ENCODE data around the gene OPRL1.
"Not testable (repeated sequence)": the region's sequence is repeated elsewhere in the genome, so short reads cannot be mapped to it uniquely, and the experiment has no call there.

The OPRL1 gene

DNA sequence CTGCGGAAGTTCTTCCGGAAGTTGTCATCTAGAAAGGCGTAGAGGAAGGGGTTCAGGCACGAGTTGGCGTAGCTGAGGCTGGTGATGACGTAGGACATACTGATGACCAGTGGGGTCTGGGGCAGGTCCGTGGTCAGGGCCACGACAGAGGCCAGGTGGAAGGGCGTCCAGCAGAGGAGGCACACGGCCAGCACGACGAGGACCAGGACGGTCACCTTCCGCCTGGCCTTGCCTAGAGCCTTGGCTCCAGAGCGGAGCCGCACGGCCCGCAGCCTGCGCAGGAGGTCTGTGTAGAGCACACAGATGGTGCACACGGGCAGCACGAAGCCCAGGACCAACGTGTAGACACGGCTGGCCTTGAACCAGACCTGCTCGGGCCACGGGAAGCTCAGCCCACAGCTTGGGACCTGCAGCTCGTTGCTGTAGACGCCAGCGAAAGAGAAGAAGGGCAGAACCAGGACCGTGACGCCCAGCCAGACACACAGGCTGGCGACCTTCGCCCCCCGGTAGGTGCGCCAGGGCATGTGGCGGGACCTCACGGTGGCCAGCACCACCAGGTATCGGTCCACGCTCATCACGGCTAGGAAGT is 26.1 kb downstream of the OPRL1 start:
- DNase-seq: no peak

- no peak for DNase-seq
These were observed 26.6 kb downstream of the OPRL1 start for GRCh38 chr20:64106435-64106961.

DNA sequence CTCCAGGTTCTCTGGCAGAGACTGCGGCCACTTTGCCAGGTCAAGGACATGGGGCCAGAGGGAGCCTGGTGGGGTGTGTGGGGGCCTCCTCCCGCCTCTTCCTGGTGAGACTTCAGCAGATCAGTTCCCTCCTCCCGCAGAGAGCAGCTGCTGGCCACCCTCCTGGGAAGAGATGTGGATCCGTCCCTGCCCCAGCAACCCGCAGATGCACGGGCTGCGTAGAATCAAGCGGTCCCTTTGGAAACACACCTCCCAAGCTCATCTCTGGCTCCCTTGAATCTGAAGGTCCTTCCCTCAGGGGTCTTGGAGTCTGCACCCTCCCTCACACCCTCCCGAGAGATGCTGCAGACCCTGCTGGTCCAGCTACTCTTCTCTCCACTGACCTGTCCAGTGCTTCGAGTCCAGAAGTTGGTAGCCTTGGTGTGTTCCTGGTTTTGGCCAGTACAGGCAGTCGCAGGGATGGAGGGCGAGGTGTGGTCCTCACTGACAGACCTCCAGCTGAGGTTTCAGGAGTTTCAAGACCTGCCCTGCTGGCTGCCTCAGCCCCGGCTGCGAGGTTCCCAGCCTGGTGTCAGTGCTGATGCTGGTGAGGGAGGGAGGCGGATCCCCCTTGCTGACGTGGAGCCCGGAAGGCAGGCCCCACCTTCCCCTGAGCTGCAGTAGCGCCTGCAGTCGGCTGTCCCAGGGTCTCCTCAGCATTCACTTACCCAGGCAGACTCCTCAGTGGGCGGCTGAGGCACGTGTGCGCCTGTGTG is 27.3 kb downstream of the OPRL1 start, which contains the start of gene NPBWR2:
Gene NPBWR2, minus strand, starts transcription at position 585 of the 755 bp plus-strand sequence. CDS start 734 bp downstream, outside the sequence.
- no peak for DNase-seq

- DNase-seq: no peak
These were observed 28.0 kb downstream of the OPRL1 start for GRCh38 chr20:64107736-64108457.

GRCh38 chr20:64108731-64109681 is 29.1 kb downstream of the OPRL1 start:
- no peak for DNase-seq

DNA sequence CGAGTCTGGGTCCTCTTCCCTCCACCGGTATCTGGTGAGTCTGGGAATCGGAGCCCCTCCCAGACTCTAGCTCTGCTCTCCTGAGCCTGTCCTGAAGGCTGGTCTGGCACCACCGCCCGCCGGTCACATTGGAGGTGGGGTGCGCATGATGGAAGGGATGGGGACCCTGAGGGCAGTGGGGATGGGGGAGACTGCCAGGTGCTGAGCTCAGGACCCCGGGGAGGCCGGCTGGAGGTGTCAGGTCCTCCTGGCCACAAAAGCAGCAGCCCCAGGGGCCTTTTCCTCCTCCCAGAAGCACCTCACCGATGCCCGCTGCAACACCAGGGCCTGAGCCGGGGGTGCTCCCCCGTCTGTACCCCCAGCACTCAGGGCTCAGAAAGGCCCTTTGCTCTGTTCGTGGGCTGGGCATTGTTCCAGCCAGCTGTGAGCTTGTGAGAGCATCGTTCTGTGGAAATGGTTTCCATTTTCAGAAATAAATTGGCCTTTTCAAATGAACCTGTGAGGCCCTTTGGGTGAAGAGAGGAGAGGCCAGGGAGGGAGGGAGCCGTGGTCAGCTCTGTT is 30.0 kb downstream of the OPRL1 start:
- DNase-seq: no peak

DNA sequence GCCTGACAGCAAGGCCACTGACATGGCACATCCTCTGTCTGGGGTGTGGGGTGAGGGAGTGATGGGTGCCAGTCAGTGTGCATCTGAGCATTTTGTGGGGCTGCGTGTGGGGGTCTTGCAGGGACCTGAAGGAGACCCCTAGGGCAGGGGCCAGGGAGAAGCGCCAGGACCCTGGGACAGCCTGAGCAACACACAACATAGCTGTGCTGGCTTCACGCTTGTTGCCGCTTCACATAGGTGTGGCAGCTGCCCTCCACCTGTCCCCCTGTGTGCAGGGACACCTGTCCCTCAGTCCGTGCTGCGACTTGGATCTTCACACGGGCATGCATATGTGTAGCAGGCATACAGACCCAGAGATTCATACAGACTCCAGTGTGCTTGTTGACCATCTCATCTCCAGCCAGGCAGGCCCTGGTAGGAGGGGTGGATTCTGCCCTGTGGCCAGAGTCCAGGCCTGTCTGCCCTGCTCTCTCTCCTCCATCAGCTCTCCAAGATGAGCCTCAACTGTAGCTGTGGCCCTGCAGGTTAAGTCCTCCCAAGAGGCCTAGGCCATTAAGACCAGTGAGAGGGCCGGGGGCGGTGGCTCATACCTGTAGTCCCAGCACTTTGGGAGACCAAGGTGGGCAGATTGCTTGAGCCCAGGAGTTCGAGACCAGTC is 30.7 kb downstream of the OPRL1 start:
- no peak for DNase-seq

DNA sequence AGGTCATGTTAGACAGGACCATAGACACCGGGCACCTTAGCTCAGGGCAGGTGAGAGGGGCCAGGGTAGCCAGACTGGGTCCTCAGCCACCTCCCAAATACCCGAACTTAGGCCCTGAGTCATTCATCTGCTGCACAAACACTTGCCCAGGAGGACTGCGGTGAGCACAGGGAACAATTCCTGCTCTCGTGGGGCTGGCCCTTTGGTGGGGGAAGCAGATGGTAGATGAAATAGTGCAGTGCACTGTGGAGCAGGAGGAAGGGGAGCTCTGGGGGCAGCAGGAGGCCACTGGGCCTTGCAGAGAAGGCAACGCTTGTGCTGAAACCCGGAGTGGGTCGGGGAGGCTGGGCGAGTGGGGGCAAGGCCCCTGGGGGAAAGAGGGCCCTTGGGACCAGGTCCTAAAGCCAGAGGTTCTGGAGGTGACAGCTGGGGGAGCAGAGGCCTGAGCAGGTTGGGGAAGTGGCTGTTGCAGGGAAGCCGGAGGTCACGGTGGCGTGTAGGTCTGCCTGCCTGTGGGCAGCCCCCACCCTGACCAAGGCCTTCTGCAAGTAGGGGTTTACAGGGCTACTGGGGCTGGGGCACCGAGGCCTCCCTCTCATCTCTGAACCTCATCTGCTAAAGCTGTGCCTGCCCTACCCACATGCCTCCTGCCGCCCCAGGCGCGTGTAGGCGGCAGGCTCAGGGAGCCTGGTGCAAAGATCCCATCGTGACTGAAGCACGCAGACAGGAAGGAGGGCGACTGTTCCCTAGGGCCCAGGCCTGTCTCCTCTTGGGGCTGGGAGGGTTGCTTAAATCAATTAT is 32.2 kb downstream of the OPRL1 start:
- DNase-seq: no peak

DNA sequence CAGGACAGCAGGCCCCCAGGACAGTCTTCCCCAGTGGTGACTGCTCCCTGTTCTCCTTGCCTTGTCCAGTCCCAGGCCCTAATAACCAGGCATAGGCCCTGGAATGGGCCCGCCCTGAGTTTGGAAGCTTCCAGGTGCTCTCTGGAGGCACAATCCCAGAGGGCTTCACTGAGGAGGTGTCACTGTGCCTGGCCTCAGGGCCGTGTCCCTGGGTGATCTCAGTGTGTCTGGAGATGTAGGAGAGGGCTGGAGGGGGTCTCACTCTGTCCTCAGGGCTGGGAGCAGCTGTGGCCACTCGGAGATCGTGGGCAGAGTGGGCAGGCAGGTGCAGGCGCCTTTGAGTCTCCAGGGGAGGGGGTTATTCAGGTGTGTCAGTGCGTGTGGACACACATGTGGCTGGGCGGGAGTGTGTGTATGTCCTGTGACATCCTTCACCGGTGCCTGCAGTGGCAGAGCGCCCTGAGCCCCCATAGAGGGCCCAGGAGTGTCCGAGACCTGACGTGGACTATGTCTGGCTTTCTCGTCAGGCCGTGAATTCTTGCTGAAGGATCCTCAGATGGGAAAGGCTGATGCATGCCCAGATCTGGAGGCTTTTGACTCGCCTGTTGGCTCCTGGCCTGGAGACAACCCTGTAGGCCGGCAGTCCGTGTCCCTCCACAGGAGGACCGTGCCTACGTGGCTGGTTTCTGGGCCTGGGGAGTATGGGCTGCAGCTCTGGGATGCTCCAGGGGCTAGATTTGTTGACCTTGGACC is 33.0 kb downstream of the OPRL1 start:
- no peak for DNase-seq

GRCh38 chr20:64113444-64113775 is 33.5 kb downstream of the OPRL1 start:
- DNase-seq: no peak

- DNase-seq: no peak
These were observed 34.0 kb downstream of the OPRL1 start for GRCh38 chr20:64113796-64114355.

DNA sequence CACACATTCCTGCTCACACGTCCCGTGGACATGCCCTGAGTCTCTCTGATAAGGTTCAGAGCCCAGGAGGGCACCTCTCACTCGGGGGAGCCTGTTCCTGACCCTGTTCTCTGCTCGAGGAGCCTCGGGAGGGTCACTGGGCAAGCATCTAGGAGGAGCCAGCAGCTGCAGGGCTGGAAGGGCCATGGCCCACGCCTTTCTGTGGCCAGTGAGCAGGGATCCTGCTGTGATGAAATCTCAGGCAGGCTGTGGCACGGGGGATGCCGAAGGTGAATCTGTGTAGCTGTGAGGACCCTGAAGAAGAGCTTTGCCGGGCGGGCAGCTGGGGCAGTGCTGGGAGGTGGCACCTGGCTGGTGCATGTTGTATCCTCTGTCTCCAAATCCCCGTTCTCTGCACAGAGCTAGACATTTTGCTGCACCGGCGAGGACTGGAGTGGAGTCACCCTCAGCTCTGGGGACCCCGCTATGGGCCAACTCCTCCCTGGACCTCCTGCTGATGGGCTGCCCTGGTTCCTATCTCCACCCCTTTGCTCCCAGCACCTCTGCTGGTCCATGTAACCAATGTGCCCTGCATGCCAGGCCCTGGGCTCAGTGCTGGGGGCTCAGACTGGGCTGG is 34.6 kb downstream of the OPRL1 start:
- no peak for DNase-seq

GRCh38 chr20:64115171-64115911 is 35.5 kb downstream of the OPRL1 start:
- no peak for DNase-seq

GRCh38 chr20:64116016-64116415 is 36.1 kb downstream of the OPRL1 start:
- no peak for DNase-seq

DNA sequence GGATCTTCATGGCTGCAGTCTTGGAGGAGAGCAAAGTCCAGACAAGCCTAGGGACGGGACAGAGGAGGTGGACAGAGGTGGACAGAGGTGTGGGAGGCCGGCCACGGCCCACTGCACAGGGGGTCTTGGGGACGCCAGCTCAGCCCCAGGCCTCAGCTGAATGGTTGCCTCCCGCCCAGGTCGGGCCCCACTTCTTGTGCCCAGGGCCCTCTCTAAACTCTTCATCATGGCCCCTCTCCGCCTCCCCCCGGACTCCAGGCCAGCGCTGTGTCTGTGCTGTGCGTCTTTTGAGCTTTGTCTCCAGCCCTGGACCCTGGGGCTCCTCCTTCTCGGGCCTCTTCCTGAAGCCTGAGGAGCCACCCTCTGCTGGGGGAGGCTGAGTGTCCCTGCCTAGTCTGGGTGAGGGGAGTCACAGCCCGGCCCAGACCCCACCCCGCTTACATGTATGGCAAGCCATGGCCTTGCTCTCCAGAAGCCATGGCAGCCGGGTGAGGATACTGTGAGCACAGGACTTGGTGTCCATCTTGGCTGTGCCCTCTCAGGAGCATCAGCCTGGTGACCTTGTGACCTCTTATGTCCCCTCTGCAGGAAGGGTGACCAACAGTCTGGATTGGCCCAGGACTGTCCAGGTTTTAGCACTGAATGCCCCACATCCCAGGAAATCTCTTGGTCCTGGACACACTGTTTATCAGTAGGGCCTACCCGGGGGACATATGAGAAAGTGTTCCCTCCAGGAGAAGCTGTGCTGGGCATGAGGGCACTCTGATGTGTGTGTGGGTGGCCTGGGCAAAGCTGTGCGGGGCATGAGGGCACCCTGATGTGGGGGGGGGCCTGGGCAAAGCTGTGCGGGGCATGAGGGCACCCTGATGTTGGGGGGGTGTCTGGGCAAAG is 36.9 kb downstream of the OPRL1 start:
- no peak for DNase-seq

GRCh38 chr20:64117432-64117777 is 37.5 kb downstream of the OPRL1 start:
- not testable (repeated sequence) for DNase-seq

DNA sequence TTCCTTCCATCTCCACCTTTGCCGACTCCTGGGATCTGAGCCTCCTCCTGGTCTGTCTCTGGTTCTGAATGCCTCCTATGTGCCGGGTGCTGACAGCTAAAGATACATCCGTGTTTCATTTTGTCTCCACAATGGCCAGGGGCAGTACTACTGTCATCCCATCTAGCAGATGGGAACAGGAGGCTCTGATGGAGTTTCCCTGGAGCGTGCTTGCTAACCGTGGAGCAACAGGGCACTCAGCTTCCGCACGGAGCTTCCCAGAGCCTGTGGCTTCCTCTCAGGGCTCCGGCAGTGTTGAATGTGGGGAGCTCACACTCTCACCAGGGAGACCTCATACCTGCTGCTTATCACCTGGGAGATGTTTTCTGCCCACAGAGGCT is 39.4 kb downstream of the OPRL1 start:
- no peak for DNase-seq
